A549 (cell line): Measurements from ENCODE around the gene CXCL1. TPM values are rescaled to one million over a fixed set of nuclear protein-coding genes. Genes with fewer than 3 reads are reported as not detected.

ENCODE experiments used
- ATAC-seq, 2 experiments: fragments of 200-7000 bp in 1 of 2; fragments of >200 bp in 1 of 2; cut with Nextera tagmentation in 1 of 2; cut with Tn5 transposase in 1 of 2; 3 replicates each; pipeline versions ENCODE4 v1.8.0 to v1.9.1; 2018 to 2020; ENCODE audit warnings: mild to moderate bottlenecking in 1 of 2, moderate library complexity in 1 of 2
- CTCF ChIA-PET: fragments of 300-600 bp; sonication (Branson Sonifier 250); formaldehyde crosslinking; extraction: SDS; loops from one replicate; lab custom pipeline; 2021; ENCODE audit warnings: antibody characterized with exemption, inconsistent platforms; lab: Yijun Ruan, JAX
- POLR2A ChIA-PET: fragments of 350-600 bp; formaldehyde crosslinking; extraction: SDS; loops from one replicate; lab custom pipeline; 2021; ENCODE audit warnings: antibody characterized with exemption, inconsistent platforms; lab: Yijun Ruan, JAX
- DNase-seq, 2 experiments: peaks; one replicate each; pipeline versions ENCODE4 v3.0.0 to v3.0.0-alpha.2; 2011 to 2016; ENCODE audit warnings: low read depth in 1 of 2, low spot score in 1 of 2
- FAIRE-seq: peaks from 2 replicates; lab custom pipeline; 2011; peaks lifted over from hg19 to GRCh38; lab: Jason Lieb, UNC
- H3K27ac ChIP-seq, 2 experiments: fragments of >200 bp; sonication (Bioruptor Twin); formaldehyde crosslinking; 3 replicates each; pipeline ENCODE4 v1.5.1; 2016 to 2017
- H3K4me1 ChIP-seq: fragments of >200 bp; sonication (Bioruptor Twin); formaldehyde crosslinking; 3 replicates; pipeline ENCODE4 v1.6.1; 2016
- H3K4me2 ChIP-seq: fragments of >200 bp; sonication (Bioruptor Twin); formaldehyde crosslinking; 3 replicates; pipeline ENCODE4 v1.6.1; 2016
- H3K4me3 ChIP-seq: fragments of >200 bp; sonication (Bioruptor Twin); formaldehyde crosslinking; 3 replicates; pipeline ENCODE4 v1.5.1; 2016
- H3K9me3 ChIP-seq: fragments of >200 bp; sonication (Bioruptor Twin); formaldehyde crosslinking; 3 replicates; pipeline ENCODE4 v1.6.1; 2016
- BHLHE40 ChIP-seq: IDR thresholded peaks from 2 replicates; pipeline ENCODE4 v1.6.1; 2012; ENCODE audit warnings: low read depth, low read length, inconsistent platforms
- CBX2 ChIP-seq: fragments of 200-600 bp; sonication (generic); IDR thresholded peaks from 2 replicates; pipeline ENCODE4 v1.6.1; 2016; ENCODE audit warnings: low read depth, mild to moderate bottlenecking, borderline replicate concordance
- CEBPB ChIP-seq, 2 experiments: fragments of >200 bp in 1 of 2; sonication (Bioruptor Twin) in 1 of 2; formaldehyde crosslinking in 1 of 2; IDR thresholded peaks; 2 replicates each; pipeline ENCODE4 v1.6.1; 2012 to 2016
- EHF ChIP-seq: fragments of 250-450 bp; sonication (Bioruptor Pico); IDR thresholded peaks from 2 replicates; pipeline ENCODE4 v1.5.0; 2020; ENCODE audit warnings: mild to moderate bottlenecking
- EHMT2 ChIP-seq: fragments of 200-600 bp; sonication (generic); IDR thresholded peaks from 2 replicates; pipeline ENCODE4 v1.6.1; 2016; ENCODE audit warnings: antibody characterized with exemption, low read depth, mild to moderate bottlenecking, moderate library complexity
- ESRRA ChIP-seq: fragments of 150-350 bp; IDR thresholded peaks from 2 replicates; pipeline ENCODE4 v1.6.1; 2014; ENCODE audit warnings: mild to moderate bottlenecking, low read length, borderline replicate concordance
- GATA3 ChIP-seq: IDR thresholded peaks from 2 replicates; pipeline ENCODE4 v1.6.1; 2012; ENCODE audit warnings: borderline replicate concordance
- HOXB5 ChIP-seq: fragments of 250-450 bp; sonication (Bioruptor Pico); IDR thresholded peaks from 2 replicates; pipeline ENCODE4 v1.5.0; 2020; ENCODE audit warnings: mild to moderate bottlenecking, moderate library complexity
- JUN ChIP-seq, 2 experiments: fragments of >200 bp; sonication (Bioruptor Twin); formaldehyde crosslinking; IDR thresholded peaks; 2 replicates in 1 of 2; 3 replicates in 1 of 2; pipeline ENCODE4 v1.6.1; 2016 to 2017
- MAZ ChIP-seq: fragments of 150-350 bp; IDR thresholded peaks from 2 replicates; pipeline ENCODE4 v1.6.1; 2014; ENCODE audit warnings: antibody characterized with exemption, low read depth, low read length, borderline replicate concordance
- MYC ChIP-seq: IDR thresholded peaks from 2 replicates; pipeline ENCODE4 v1.6.1; 2012; ENCODE audit warnings: mild to moderate bottlenecking, inconsistent platforms, low read length, improper control_type of control experiment, borderline replicate concordance
- NPAS2 ChIP-seq: fragments of 250-450 bp; sonication (Bioruptor Pico); IDR thresholded peaks from 2 replicates; pipeline ENCODE4 v1.8.0; 2022; ENCODE audit warnings: mild to moderate bottlenecking, moderate library complexity, borderline replicate concordance
- POLR2A ChIP-seq: IDR thresholded peaks from 2 replicates; pipeline ENCODE4 v1.6.1; 2012; ENCODE audit warnings: mild to moderate bottlenecking, low read length
- RARB ChIP-seq: fragments of 250-450 bp; sonication (Bioruptor Pico); IDR thresholded peaks from 2 replicates; pipeline ENCODE4 v1.8.0; 2021; ENCODE audit warnings: mild to moderate bottlenecking, moderate library complexity
- RFX5 ChIP-seq: fragments of 450-650 bp; IDR thresholded peaks from 2 replicates; pipeline ENCODE4 v1.7.1; 2014; ENCODE audit warnings: antibody characterized with exemption, mild to moderate bottlenecking, moderate library complexity
- RNF2 ChIP-seq: fragments of 200-600 bp; sonication (generic); IDR thresholded peaks from 2 replicates; pipeline ENCODE4 v1.6.1; 2016; ENCODE audit warnings: low read depth, mild to moderate bottlenecking, antibody characterized with exemption, moderate library complexity, borderline replicate concordance
- SMC3 ChIP-seq: fragments of >200 bp; sonication (Bioruptor Twin); formaldehyde crosslinking; IDR thresholded peaks from 3 replicates; pipeline ENCODE4 v1.6.1; 2018; ENCODE audit warnings: inconsistent platforms
- SREBF2 ChIP-seq: fragments of 450-650 bp; IDR thresholded peaks from 2 replicates; pipeline ENCODE4 v1.6.1; 2014; ENCODE audit warnings: mild to moderate bottlenecking, moderate library complexity
- TFCP2L1 ChIP-seq: fragments of 250-450 bp; sonication (Bioruptor Pico); IDR thresholded peaks from 2 replicates; pipeline ENCODE4 v1.5.0; 2021; ENCODE audit warnings: mild to moderate bottlenecking
- ZC3H11A ChIP-seq: fragments of 450-650 bp; IDR thresholded peaks from 2 replicates; pipeline ENCODE4 v1.6.1; 2014; ENCODE audit warnings: antibody characterized with exemption, mild to moderate bottlenecking
- ZNF302 ChIP-seq: fragments of 250-450 bp; sonication (Bioruptor Pico); IDR thresholded peaks from 2 replicates; pipeline ENCODE4 v1.9.0; 2021; ENCODE audit warnings: inconsistent platforms, mild to moderate bottlenecking, moderate library complexity
- WGBS: methylation state at CpG from one replicate; pipeline ENCODE4 v1.1.6; 2017; ENCODE audit errors: missing lambda C conversion rate; 5-methylcytosine and 5-hydroxymethylcytosine counted together
- polyA plus RNA-seq, 4 experiments: library from polyadenylated mRNA; depleted of rRNA in 3 of 4; stranded (reverse); fragments of >200 nt; fragmentation: RNase III in 1 of 4; extraction: RNeasy Plus Mini Kit Qiagen cat#74134 plus additional on column Dnase treatment in 1 of 4; gene quantifications; 2 replicates in 3 of 4; 3 replicates in 1 of 4; pipeline ENCODE4 v1.2.3, GENCODE V29; 2011 to 2017
- TF ChIP-seq, protein P1 (sequence below): IDR thresholded peaks from 2 replicates; pipeline ENCODE4 v1.6.1; 2012; ENCODE audit warnings: low read depth, borderline replicate concordance
- TF ChIP-seq, protein P2 (sequence below): fragments of >200 bp; sonication (Bioruptor Twin); formaldehyde crosslinking; IDR thresholded peaks from 3 replicates; pipeline ENCODE4 v1.5.1; 2016
- TF ChIP-seq, protein P3 (sequence below): fragments of >200 bp; sonication (Bioruptor Twin); formaldehyde crosslinking; IDR thresholded peaks from 2 replicates; pipeline ENCODE4 v1.6.1; 2016
- TF ChIP-seq, protein P4 (sequence below): fragments of 450-650 bp; IDR thresholded peaks from 2 replicates; pipeline ENCODE4 v1.6.1; 2014; ENCODE audit warnings: antibody characterized with exemption
- TF ChIP-seq, protein P5 (sequence below): fragments of 200-600 bp; sonication (generic); IDR thresholded peaks from 2 replicates; pipeline ENCODE4 v1.6.1; 2016; ENCODE audit warnings: antibody characterized with exemption, mild to moderate bottlenecking, moderate library complexity

CXCL1 gene
- polyA plus RNA-seq, 2 of the 4 experiments (the other 2 are of a cell fraction), result 14.9 to 20.0 TPM

DNA sequence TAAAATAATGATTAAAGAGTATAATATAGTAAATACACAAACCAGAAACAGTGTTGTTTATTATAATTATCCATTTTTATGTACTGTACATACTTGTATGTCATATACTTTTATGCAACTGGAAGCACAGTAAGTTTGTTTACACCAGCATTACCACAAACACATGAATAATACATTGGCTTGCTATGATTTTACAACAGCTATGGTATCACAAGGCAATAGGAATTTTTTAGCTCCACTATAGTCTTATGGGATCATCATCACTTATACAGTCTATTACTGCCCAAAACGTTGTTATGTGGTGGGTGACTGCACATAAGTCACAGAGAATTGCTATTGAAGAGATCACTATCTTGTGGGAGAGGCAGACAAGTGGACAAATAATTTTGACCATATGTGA, 17.9 kb upstream of the CXCL1 start:
- CTCF ChIA-PET, result interaction anchor here (1.7 kb wide), 1 partner anchor 13 kb away, joined by 5 read pairs; no protein-coding TSS in a partner anchor

DNA sequence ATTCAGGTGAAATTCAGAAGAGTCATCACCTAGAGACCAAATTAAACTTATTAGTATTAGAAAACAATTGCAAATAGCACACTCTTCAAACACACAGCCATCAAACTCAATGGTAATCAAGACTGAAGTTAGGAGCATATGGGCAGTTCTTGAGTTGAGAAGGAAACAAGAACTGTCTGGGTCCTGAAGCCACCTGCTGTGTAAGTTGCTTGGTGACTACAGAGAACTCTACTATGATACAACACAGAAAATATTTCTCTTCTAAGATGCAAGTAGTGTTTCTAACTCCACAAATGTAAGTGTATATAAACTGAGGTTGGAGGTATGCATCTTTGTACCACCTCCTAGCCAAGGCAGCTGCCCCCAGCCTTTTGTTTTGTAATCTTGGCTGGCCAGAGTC, 16.4 kb upstream of the CXCL1 start:
- Histone ChIP-seq H3K9me3 (peaks cover 12% of the 10 kb centered on the region), H3K27ac (no peak overlapping the region), H3K4me1 (no peaks in the 10 kb centered on the region), H3K4me3 (no peak overlapping the region), H3K4me2 (no peak overlapping the region)
- ChIA-PET POLR2A (no interaction called here), CTCF (no interaction called here)
- FAIRE-seq (no peak), ATAC-seq (no peak), DNase-seq (no peak)
- TF ChIP-seq EHMT2 (no peak), BHLHE40 (no peak), GATA3 (no peak), TFCP2L1 (CRISPR knock-in tag) (no peak), ZC3H11A (no peak), RARB (CRISPR knock-in tag) (no peak), ZNF302 (CRISPR knock-in tag) (no peak), NPAS2 (CRISPR knock-in tag) (no peak), MAZ (no peak)
- TF ChIP-seq, protein P1, sequence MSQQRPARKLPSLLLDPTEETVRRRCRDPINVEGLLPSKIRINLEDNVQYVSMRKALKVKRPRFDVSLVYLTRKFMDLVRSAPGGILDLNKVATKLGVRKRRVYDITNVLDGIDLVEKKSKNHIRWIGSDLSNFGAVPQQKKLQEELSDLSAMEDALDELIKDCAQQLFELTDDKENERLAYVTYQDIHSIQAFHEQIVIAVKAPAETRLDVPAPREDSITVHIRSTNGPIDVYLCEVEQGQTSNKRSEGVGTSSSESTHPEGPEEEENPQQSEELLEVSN, result no peak
- TF ChIP-seq, protein P2, sequence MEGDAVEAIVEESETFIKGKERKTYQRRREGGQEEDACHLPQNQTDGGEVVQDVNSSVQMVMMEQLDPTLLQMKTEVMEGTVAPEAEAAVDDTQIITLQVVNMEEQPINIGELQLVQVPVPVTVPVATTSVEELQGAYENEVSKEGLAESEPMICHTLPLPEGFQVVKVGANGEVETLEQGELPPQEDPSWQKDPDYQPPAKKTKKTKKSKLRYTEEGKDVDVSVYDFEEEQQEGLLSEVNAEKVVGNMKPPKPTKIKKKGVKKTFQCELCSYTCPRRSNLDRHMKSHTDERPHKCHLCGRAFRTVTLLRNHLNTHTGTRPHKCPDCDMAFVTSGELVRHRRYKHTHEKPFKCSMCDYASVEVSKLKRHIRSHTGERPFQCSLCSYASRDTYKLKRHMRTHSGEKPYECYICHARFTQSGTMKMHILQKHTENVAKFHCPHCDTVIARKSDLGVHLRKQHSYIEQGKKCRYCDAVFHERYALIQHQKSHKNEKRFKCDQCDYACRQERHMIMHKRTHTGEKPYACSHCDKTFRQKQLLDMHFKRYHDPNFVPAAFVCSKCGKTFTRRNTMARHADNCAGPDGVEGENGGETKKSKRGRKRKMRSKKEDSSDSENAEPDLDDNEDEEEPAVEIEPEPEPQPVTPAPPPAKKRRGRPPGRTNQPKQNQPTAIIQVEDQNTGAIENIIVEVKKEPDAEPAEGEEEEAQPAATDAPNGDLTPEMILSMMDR, result no peak
- TF ChIP-seq, protein P3, sequence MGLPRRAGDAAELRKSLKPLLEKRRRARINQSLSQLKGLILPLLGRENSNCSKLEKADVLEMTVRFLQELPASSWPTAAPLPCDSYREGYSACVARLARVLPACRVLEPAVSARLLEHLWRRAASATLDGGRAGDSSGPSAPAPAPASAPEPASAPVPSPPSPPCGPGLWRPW, result no peak

More for the DNA sequence above, 17.9 kb upstream of the CXCL1 start:
- Histone ChIP-seq H3K9me3 (0 out of 3 replicates have a peak, but pooled peaks cover 3% of the 10 kb centered on the region), H3K4me3 (no peak overlapping the region), H3K27ac (no peak overlapping the region), H3K4me2 (no peak overlapping the region), H3K4me1 (no peaks in the 10 kb centered on the region)
- FAIRE-seq, result no peak
- POLR2A ChIA-PET, result no interaction called here
- no peak for DNase-seq
- no peak for TF ChIP-seq ESRRA
- no peak for TF ChIP-seq JUN (IDR thresholded peaks at IDR 0.05)
- no peak for TF ChIP-seq SREBF2
- TF ChIP-seq EHF (CRISPR knock-in tag), result no peak
- no peak for TF ChIP-seq ZC3H11A
- no peak for TF ChIP-seq RFX5
- TF ChIP-seq CBX2, result no peak
- TF ChIP-seq NPAS2 (CRISPR knock-in tag), result no peak
- TF ChIP-seq, protein P4, sequence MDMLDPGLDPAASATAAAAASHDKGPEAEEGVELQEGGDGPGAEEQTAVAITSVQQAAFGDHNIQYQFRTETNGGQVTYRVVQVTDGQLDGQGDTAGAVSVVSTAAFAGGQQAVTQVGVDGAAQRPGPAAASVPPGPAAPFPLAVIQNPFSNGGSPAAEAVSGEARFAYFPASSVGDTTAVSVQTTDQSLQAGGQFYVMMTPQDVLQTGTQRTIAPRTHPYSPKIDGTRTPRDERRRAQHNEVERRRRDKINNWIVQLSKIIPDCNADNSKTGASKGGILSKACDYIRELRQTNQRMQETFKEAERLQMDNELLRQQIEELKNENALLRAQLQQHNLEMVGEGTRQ, result no peak
- no peak for TF ChIP-seq SMC3
- no peak for TF ChIP-seq POLR2A
- TF ChIP-seq CEBPB (IDR thresholded peaks at IDR 0.05), result no peak
- no peak for ATAC-seq
- 23% methylated on average over 1 of the region's 1 CpG for WGBS

DNA sequence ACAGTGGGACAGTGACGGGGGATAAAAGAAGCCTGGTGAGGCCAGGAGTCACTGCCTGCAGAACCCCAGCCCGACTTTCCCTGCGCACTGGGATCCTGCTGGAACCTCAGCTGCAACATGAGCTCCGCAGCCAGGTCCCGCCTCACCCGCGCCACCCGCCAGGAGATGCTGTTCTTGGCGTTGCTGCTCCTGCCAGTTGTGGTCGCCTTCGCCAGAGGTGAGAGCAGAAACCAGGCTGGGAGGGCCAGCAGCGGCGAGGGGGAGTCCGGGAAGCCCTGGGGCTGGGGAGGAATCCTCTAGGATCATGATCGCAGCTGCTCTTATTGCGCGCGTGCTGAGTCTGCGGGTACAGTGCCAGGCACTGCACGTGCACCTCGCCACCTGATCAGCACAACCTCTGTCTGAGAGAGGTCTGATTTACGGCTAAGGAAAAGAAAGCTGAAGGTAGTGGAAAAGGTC, 15.9 kb upstream of the CXCL1 start, which contains the start of gene PF4V1:
Gene PF4V1 (plus strand): TSS at position 51 of the 459 bp plus-strand sequence. CDS start 67 bp downstream, at position 118.
- 96% methylated on average over 22 of the region's 22 CpGs for WGBS
- Histone ChIP-seq H3K4me1 (no peaks in the 10 kb centered on the region), H3K4me2 (no peak within 1 kb of the TSS), H3K4me3 (no peak within 1 kb of the TSS), H3K9me3 (peaks cover 12% of the 10 kb centered on the region), H3K27ac (no peak within 1 kb of the TSS)
- TF ChIP-seq POLR2A (no peak), HOXB5 (CRISPR knock-in tag) (no peak), RNF2 (no peak), ZNF302 (CRISPR knock-in tag) (no peak), MYC (no peak)
- TF ChIP-seq, protein P5, sequence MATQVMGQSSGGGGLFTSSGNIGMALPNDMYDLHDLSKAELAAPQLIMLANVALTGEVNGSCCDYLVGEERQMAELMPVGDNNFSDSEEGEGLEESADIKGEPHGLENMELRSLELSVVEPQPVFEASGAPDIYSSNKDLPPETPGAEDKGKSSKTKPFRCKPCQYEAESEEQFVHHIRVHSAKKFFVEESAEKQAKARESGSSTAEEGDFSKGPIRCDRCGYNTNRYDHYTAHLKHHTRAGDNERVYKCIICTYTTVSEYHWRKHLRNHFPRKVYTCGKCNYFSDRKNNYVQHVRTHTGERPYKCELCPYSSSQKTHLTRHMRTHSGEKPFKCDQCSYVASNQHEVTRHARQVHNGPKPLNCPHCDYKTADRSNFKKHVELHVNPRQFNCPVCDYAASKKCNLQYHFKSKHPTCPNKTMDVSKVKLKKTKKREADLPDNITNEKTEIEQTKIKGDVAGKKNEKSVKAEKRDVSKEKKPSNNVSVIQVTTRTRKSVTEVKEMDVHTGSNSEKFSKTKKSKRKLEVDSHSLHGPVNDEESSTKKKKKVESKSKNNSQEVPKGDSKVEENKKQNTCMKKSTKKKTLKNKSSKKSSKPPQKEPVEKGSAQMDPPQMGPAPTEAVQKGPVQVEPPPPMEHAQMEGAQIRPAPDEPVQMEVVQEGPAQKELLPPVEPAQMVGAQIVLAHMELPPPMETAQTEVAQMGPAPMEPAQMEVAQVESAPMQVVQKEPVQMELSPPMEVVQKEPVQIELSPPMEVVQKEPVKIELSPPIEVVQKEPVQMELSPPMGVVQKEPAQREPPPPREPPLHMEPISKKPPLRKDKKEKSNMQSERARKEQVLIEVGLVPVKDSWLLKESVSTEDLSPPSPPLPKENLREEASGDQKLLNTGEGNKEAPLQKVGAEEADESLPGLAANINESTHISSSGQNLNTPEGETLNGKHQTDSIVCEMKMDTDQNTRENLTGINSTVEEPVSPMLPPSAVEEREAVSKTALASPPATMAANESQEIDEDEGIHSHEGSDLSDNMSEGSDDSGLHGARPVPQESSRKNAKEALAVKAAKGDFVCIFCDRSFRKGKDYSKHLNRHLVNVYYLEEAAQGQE, result no peak
- TF ChIP-seq, protein P1, result no peak
- ChIA-PET POLR2A (no interaction called here), CTCF (no interaction called here)
- DNase-seq, result no peak
- no peak for ATAC-seq
- no peak for FAIRE-seq
